ENCODE measurements around the gene CCL8.

CCL8 gene

GRCh38 chr17:34354637-34355036 lies 35.4 kb downstream of the CCL8 start:
- no peak for DNase-seq (ENCODE audit: extremely low spot score)
- TF ChIP-seq FOXK2 (IDR thresholded peaks at IDR 0.05) (no peak), ARNT (IDR thresholded peaks at IDR 0.05) (no peak)
- ChIA-PET CTCF (interaction anchor here (0.6 kb wide), 1 partner anchor 573 kb away, joined by 7 read pairs; no protein-coding TSS in a partner anchor), POLR2A (no interaction called here)

DNA sequence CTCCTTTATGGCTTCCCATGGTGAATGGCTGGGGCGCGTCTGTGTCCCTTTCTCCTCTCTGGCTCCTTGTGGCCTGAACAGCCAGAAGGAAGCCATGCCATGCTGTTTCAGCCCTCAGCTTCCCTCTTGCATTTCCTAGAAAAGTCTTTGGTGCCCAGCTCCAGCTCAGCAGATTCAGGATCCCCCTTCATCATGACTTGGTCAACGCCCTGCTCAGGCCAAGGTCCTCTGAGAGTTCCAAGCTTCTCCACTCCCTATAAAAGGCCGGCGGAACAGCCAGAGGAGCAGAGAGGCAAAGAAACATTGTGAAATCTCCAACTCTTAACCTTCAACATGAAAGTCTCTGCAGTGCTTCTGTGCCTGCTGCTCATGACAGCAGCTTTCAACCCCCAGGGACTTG lies 37.0 kb downstream of the CCL8 start, which contains the start of gene CCL13:
CCL13 (plus strand) TSS at position 287 of the 400 bp plus-strand sequence; CDS start at position 334, 47 bp downstream.
- TF ChIP-seq L3MBTL2 (conservative IDR thresholded peaks at IDR 0.05) (no peak), FOXA1 (IDR thresholded peaks at IDR 0.05) (no peak), LEF1 (IDR thresholded peaks at IDR 0.05; ENCODE audit: borderline replicate concordance) (no peak), FOXM1 (IDR thresholded peaks at IDR 0.05; ENCODE audit: borderline replicate concordance) (no peak), BHLHE40 (IDR thresholded peaks at IDR 0.05; ENCODE audit: borderline replicate concordance) (no peak), CTBP1 (IDR thresholded peaks at IDR 0.05; ENCODE audit: borderline replicate concordance) (no peak), PKNOX1 (IDR thresholded peaks at IDR 0.05) (no peak), NFRKB (IDR thresholded peaks at IDR 0.05) (no peak), TARDBP (IDR thresholded peaks at IDR 0.05) (no peak), FOXK2 (IDR thresholded peaks at IDR 0.05) (no peak), ZNF384 (IDR thresholded peaks at IDR 0.05) (no peak), SUZ12 (IDR thresholded peaks at IDR 0.05) (no peak), ELF4 (IDR thresholded peaks at IDR 0.05) (no peak), SP1 (IDR thresholded peaks at IDR 0.05) (no peak), HDGF (IDR thresholded peaks at IDR 0.05; ENCODE audit: borderline replicate concordance) (no peak), ARNT (IDR thresholded peaks at IDR 0.05) (no peak)
- ChIA-PET POLR2A (no interaction called here), CTCF (no interaction called here)
- no peak for DNase-seq (ENCODE audit: extremely low spot score)

- DNase-seq (ENCODE audit: extremely low spot score) = no peak
Measured at GRCh38 chr17:34357398-34357797, 38.2 kb downstream of the CCL8 start.

DNA sequence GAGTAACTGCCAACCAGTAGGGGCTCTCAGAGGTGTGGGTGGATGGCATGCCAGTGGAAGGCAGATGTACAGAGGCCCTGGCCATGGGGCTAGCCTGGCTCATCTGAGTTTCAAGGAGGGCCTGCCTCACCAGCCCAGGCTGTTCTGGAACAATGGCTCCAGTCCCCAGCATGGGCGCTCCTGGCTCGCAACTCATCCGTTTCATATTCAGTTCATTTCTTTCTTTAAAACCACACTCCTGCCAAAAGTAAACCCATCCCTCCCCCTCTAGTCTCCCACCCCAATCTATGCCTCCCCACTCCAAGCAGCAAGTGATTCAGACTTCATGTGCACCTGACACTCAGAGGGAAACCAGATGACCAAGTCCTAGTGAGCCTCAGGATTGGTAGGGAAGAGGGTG lies 39.4 kb downstream of the CCL8 start:
- POLR2A ChIA-PET = no interaction called here
- CTCF ChIA-PET = interaction anchor here (4.5 kb wide), 1 partner anchor 157 kb away, joined by 75 read pairs; no protein-coding TSS in a partner anchor

More at GRCh38 chr17:34357398-34357797, 38.2 kb downstream of the CCL8 start:
- ChIA-PET CTCF (interaction anchor here (1.3 kb wide), 1 partner anchor 157 kb away, joined by 4 read pairs; no protein-coding TSS in a partner anchor), POLR2A (no interaction called here)
- TF ChIP-seq BHLHE40 (IDR thresholded peaks at IDR 0.05; ENCODE audit: borderline replicate concordance) = no peak

DNA sequence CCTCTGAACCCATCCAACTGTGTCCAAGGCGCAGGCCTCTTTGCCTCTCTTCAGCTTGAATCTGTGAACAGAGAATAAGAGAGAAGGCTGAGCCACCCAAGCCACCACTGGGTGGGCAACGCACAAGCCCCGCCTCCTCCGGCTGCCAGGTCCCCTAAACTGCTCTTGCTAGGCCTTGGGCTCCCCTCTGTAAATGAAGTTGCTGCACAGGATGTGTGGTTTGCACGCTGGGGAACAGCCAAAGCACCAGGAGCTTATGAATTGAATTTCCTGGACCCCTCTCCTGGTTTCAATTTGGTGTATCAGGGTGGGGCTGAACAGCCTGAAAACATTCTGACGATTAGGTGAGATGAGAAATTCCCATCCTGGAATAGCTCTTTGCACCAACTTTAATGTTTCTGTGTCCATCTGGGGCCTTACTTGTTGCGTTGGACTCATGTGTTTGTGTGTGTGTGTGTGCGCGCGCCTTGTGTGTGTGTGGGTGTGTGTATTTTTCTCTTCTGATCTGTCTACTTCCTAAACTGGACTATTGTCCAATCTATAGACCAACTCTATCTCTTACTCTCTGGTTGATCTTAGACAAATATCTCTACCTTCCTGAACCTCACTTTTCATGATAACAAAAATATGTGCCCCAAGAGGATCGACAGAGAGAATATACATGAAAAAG lies 41.5 kb downstream of the CCL8 start:
- TF ChIP-seq LEF1 (IDR thresholded peaks at IDR 0.05; ENCODE audit: borderline replicate concordance) = no peak
- TF ChIP-seq TARDBP (IDR thresholded peaks at IDR 0.05) = no peak
- no peak for TF ChIP-seq BHLHE40 (IDR thresholded peaks at IDR 0.05; ENCODE audit: borderline replicate concordance)
- no peak for TF ChIP-seq SUZ12 (IDR thresholded peaks at IDR 0.05)
- TF ChIP-seq SP1 (IDR thresholded peaks at IDR 0.05) = no peak
- no peak for TF ChIP-seq CTBP1 (IDR thresholded peaks at IDR 0.05; ENCODE audit: borderline replicate concordance)
- TF ChIP-seq NFRKB (IDR thresholded peaks at IDR 0.05) = no peak
- TF ChIP-seq PKNOX1 (IDR thresholded peaks at IDR 0.05) = no peak
- TF ChIP-seq ARNT (IDR thresholded peaks at IDR 0.05) = no peak
- TF ChIP-seq FOXA1 (IDR thresholded peaks at IDR 0.05) = no peak
- TF ChIP-seq L3MBTL2 (conservative IDR thresholded peaks at IDR 0.05) = no peak
- TF ChIP-seq FOXM1 (IDR thresholded peaks at IDR 0.05; ENCODE audit: borderline replicate concordance) = no peak
- TF ChIP-seq ZNF384 (IDR thresholded peaks at IDR 0.05) = no peak
- TF ChIP-seq HDGF (IDR thresholded peaks at IDR 0.05; ENCODE audit: borderline replicate concordance) = no peak
- no peak for TF ChIP-seq FOXK2 (IDR thresholded peaks at IDR 0.05)
- no peak for TF ChIP-seq ELF4 (IDR thresholded peaks at IDR 0.05)
- ChIA-PET POLR2A (no interaction called here), CTCF (interaction anchor here (0.7 to 4.5 kb wide), 25 partner anchors 10 to 582 kb away, joined by 3 to 75 read pairs (median 4); no protein-coding TSS in a partner anchor)
- no peak for DNase-seq (ENCODE audit: extremely low spot score)

More for the DNA sequence above, 39.4 kb downstream of the CCL8 start:
- no peak for TF ChIP-seq TARDBP (IDR thresholded peaks at IDR 0.05)
- no peak for TF ChIP-seq ELF4 (IDR thresholded peaks at IDR 0.05)
- TF ChIP-seq FOXM1 (IDR thresholded peaks at IDR 0.05; ENCODE audit: borderline replicate concordance) = no peak
- no peak for TF ChIP-seq ZNF384 (IDR thresholded peaks at IDR 0.05)
- no peak for TF ChIP-seq CTBP1 (IDR thresholded peaks at IDR 0.05; ENCODE audit: borderline replicate concordance)
- TF ChIP-seq HDGF (IDR thresholded peaks at IDR 0.05; ENCODE audit: borderline replicate concordance) = no peak
- TF ChIP-seq FOXK2 (IDR thresholded peaks at IDR 0.05) = no peak
- no peak for TF ChIP-seq LEF1 (IDR thresholded peaks at IDR 0.05; ENCODE audit: borderline replicate concordance)
- TF ChIP-seq PKNOX1 (IDR thresholded peaks at IDR 0.05) = no peak
- no peak for TF ChIP-seq L3MBTL2 (conservative IDR thresholded peaks at IDR 0.05)
- TF ChIP-seq SUZ12 (IDR thresholded peaks at IDR 0.05) = no peak
- no peak for TF ChIP-seq ARNT (IDR thresholded peaks at IDR 0.05)
- no peak for TF ChIP-seq FOXA1 (IDR thresholded peaks at IDR 0.05)
- no peak for TF ChIP-seq NFRKB (IDR thresholded peaks at IDR 0.05)
- no peak for TF ChIP-seq BHLHE40 (IDR thresholded peaks at IDR 0.05; ENCODE audit: borderline replicate concordance)
- TF ChIP-seq SP1 (IDR thresholded peaks at IDR 0.05) = no peak
- no peak for DNase-seq (ENCODE audit: extremely low spot score)

GRCh38 chr17:34361478-34362061 lies 42.3 kb downstream of the CCL8 start:
- ChIA-PET CTCF (interaction anchor here (0.6 to 4.5 kb wide), 29 partner anchors 11 to 822 kb away, joined by 3 to 75 read pairs (median 4); no protein-coding TSS in a partner anchor), POLR2A (no interaction called here)
- DNase-seq (ENCODE audit: extremely low spot score) = peak; percentile 69
- no peak for TF ChIP-seq BHLHE40 (IDR thresholded peaks at IDR 0.05; ENCODE audit: borderline replicate concordance)
- no peak for TF ChIP-seq L3MBTL2 (conservative IDR thresholded peaks at IDR 0.05)
- TF ChIP-seq ELF4 (IDR thresholded peaks at IDR 0.05) = no peak
- TF ChIP-seq CTBP1 (IDR thresholded peaks at IDR 0.05; ENCODE audit: borderline replicate concordance) = no peak
- no peak for TF ChIP-seq FOXM1 (IDR thresholded peaks at IDR 0.05; ENCODE audit: borderline replicate concordance)
- no peak for TF ChIP-seq ARNT (IDR thresholded peaks at IDR 0.05)
- no peak for TF ChIP-seq FOXK2 (IDR thresholded peaks at IDR 0.05)
- TF ChIP-seq PKNOX1 (IDR thresholded peaks at IDR 0.05) = no peak
- TF ChIP-seq TARDBP (IDR thresholded peaks at IDR 0.05) = no peak
- no peak for TF ChIP-seq ZNF384 (IDR thresholded peaks at IDR 0.05)
